Suppressor macrophage treated with lipopolysaccharide for 4 hours (primary cell): ENCODE results near the gene CD300E.
A peak's percentile ranks its signal among the peaks of the same experiment; 100 is the strongest.
"Not testable (repeated sequence)": the region's sequence is repeated elsewhere in the genome, so short reads cannot be mapped to it uniquely, and the experiment has no call there.

Source experiments
- DNase-seq: peaks from one replicate; pipeline ENCODE4 v3.0.0-alpha.2; 2020

CD300E gene

DNA sequence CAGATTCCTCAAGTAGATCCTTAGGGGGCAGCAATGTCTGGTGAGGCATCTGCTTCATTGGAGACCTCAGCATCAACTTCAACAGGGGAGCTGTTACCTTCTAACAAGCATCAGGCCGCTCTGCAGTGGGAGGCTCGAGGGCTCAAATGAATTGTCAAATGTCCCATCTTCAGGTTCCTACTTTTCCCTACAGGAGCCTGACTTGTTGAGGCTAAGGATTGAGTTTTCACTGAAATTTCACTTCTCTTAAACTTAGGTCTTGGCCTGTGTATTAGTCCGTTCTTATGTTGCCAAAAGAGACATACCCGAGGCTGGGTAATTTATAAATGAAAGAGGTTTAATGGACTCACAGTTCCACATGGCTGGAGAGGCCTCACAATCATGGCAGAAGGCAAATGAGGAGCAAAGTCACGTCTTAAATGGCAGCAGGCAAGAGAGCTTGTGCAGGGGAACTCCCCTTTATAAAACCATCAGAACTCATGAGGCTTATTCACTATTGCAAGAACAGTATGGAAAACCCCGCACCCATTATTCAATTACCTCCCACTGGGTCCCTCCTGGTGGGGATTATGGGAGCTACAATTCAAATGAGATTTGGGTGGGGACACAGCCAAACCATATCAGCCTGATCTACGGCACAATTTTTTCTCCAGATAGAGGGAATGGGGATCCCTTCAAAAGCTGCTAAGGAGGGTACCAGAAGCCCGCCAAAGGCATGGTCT, 26.3 kb downstream of the CD300E start:
- DNase-seq: peak; percentile 75

DNA sequence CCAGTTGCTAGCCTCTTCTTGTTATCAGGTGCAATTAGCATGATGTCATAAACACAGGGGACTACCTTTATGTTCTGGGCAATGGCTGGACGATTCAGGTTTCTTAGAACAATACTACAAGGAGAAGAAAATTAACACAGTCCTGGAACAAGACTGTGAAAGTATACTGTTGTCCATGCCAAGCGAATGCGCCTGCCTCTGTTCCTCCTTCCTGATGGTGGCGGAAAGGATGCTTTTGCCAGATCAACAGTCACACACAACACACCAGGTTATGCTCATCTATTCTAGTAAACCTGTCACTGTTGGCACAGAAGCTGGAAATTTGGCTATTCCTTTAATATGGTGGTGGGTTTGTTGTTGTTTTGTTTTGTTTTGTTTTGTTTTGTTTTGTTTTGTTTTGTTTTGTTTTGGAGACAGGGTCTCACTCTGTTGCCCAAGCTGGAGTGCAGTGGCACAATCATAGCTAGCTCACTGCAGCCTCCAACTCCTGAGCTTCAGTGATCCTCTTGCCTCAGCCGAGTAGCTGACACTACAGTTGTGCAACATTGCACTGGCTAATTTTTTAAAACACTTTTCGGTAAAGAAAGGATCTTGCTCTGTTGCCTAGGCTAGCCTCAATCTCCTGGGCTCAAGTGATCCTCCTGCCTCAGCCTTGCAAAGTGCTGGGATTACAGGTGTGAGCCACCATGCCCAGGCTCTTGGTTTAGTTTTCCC, 28.3 kb downstream of the CD300E start:
- DNase-seq: no peak

DNA sequence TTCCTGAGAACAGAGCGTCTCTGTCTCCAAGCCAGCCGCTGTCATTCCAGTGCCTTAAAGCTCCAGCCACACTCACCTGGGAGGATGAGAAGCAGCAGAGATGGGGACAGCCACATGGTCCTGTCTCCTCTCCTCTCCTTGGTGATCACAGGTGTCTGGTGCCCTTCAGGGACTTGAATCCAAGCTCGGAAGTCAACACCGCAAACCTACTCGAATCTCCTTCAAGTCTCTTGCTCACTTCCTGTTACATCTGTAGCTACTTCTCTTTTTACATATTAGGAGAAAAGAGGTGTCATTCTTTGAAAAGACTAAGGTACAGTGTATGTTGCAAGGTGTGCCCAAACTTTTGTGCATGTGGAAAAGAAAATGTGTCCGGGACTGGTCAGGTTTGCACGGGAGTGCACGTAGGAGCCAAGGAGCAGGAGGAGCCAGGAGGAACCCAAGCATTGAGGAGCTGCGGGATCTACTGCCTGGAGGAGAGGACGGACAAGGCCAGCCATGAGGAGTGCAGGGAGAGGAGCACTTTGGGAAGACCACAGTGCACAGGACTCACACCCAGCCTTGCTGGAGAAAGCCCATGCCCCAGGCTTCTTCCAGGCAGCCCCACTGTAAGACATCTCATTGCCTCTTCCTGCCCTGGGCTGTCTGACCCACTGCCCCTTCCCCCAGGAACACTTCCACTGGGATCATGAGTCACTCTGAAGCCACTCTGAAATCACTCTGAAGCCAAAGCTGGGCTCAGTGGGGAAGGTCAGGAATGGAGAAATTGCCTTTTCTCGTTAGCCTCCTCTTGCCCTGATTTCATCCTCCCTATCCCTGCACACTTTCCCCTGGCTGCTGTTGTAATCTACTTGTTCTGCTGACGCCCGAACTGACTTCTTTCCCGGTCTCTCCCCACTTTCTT, 31.2 kb downstream of the CD300E start, which contains the start of gene CD300LD:
Gene CD300LD, minus strand, starts transcription at position 197 of the 904 bp plus-strand sequence. Its CDS starts 81 bp downstream, at position 116.
- peak; percentile 36 for DNase-seq

DNA sequence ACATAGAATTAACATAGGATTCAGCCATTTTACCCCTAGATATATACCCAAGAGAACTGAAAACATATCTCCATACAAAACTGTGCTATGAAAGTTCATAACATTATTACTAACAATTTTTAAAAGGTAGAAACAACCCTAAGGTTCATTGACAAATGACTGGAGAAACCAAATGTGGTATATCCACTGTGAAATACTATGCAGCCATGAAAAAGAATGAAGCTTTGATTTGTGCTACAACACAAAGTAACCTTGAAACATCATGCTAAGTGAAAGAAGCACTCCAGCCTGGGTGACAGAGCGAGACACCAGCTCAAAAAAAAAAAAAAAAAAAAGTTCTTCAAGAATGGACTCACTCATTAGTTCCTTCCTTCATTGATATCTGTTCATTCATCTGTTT, 32.0 kb downstream of the CD300E start:
- no peak for DNase-seq

DNA sequence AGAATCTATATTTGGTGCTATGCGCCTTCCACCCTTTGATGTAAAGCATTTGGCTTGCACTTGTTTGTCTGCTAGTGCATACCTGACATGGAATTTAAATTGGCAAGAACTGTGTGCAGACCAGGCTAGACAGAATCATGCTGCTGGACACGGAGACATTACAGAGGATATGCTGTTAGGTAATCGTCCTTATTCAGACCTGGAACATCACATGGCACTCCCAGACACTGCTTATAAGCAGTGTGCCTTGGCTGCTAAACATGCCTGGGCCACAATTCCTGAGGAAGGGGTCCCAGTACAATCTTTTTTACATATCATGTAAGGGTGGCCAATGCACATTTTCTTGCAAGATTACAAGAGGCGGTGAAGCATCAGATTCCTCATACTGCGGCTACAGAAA, 37.8 kb downstream of the CD300E start:
- DNase-seq: no peak

DNA sequence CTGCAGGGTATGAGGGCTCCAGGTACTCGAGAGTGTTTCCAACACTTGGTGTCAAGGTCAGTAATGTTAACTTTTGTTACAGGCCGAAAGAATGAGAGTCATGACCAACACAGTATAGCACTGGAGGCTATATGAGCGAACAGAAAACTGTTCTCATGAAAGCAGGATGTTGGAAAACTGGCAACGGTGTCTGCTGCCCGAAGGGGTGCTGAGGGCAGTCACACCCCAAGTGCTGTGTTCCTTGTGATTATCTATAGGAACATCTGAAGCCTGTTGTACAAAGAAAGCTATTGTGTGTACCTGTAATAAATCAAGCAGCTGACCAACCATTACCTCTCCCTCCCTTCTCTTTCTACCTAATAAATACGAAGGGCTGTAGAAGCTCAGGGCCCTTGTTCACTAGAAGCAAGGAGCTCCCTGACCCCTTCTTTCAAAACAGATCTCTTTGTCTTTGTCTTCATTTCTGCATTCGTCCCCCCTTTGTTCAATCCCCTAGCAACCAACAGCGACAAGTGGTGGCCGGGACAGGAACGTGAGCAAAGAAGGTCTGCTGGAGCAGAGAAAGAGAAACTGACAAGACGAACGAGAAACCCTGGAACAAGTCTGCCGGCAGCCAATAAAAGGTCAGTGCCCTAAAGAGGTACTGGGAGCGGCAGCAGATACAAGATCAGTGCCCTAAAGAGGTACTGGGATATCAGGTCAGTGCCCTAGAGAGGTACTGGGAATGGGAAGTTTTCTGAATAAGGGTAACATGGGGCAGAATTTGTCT, 39.1 kb downstream of the CD300E start:
- DNase-seq: no peak

DNA sequence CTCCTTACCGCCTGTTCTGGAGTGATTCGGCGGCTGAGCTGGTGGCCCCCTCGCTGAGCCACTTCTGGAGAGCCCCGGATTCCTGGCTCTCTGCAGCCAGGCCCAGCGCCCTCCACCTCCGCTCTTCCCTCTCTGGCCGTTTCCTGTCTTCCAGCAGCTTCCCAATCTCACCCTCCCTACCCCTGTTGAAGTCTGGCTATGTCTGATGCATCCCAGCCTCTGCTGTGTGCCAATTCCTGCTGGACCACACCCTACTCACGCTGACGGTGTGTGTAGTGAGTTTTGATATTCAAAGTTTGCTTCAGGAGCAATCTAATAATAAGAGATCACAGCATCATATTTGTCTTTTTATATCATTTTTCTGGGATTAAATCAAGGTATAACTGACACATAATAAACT, 40.9 kb downstream of the CD300E start:
- no peak for DNase-seq

DNA sequence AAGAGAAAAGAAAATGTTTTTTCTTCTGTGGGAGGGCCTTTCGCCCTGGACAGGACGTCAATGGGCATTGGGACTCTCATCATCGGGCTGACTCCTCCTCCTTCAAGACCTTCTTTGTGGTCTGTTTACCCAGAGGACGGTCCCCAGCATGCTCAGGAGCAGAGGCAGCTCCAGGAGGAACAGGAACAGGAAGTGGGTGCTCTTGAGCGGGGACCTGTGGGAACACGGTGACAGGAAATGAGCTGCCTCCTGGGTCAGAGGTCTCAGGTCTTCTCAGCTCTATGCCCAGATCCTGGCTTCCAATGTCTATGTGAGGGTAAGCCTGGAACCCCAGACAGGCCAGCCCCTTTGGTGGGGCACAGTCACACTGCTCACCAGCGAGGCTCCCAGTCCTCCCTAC, 43.6 kb downstream of the CD300E start:
- peak; percentile 47 for DNase-seq

DNA sequence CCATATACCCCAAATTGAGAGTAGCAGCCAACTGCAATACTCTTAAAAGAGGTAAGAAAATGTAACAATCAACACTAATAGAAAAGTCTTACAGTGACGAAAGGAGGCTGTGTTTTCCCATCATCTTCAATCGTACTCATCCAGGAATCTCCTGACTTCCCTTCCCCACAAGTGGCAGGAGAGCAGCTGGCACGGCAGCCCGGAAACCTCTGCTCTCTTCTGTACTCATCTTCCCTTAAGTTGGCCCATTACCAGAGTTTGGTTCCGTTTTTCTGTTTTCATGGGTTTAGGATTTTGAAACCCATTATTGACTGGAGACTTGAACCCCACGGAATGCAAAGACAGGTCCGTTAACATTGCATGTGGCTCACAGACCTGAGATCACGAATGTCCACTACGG, 44.6 kb downstream of the CD300E start:
- DNase-seq: peak; percentile 54

DNA sequence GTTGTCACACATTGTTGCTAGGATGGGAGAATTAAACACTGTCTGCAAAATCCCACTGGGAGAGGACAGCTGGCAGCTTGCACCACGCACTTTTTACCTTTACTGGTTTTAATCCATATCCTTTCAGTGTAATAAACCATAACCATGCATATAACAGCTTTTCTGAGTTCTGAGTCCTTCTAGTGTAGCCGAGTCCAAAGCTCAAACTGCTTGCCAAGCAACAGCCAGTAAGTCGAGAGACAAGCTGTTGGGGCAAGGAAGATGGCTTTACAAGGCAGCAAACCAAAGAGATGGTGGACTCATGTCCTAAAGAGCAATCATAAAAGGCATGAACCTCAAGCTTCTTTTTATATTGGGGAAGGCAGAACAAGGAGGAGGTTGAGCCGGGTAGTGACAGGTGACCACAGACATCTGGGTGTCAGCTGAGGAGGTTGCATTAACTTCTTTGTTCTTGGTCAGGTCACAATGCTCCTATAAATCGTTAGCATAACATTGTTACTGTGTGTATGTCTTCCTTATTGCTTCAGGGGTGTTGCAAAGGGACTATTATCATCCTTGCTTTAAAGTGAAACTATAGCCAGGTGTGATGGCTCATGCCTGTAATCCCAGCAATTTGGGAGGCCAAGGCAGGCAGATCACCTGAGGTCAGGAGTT, 48.9 kb downstream of the CD300E start:
- DNase-seq: no peak

DNA sequence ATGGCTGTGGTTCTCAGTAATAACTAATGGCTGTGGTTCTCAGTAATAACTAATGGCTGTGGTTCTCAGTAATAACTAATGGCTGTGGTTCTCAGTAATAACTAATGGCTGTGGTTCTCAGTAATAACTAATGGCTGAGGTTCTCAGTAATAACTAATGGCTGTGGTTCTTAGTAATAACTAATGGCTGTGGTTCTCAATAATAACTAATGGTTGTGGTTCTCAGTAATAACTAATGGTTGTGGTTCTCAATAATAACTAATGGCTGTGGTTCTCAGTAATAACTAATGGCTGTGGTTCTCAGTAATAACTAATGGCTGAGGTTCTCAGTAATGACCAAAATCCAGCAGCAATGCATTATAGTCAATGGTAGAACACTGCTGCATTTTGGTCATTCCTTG, 49.9 kb downstream of the CD300E start:
- DNase-seq: not testable (repeated sequence)

DNA sequence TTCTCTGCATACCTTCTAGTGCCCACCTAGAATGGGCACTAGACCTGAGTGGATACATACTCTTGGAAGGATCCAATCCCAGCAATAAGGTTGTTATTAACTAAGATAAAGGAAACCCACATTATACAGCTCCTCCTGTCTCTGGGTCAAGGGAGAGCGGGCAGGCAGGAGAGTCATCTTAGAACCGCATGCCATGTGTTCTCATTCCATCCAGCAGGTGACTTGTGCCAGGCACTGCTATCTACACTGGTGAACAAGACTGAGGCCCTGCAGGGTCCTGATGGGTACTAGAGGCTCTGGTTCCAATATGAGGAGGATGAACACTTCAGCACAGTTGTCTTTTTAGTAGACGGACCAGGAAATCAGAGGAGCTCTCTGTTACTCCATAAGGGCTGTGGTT, 50.4 kb downstream of the CD300E start:
- no peak for DNase-seq

DNA sequence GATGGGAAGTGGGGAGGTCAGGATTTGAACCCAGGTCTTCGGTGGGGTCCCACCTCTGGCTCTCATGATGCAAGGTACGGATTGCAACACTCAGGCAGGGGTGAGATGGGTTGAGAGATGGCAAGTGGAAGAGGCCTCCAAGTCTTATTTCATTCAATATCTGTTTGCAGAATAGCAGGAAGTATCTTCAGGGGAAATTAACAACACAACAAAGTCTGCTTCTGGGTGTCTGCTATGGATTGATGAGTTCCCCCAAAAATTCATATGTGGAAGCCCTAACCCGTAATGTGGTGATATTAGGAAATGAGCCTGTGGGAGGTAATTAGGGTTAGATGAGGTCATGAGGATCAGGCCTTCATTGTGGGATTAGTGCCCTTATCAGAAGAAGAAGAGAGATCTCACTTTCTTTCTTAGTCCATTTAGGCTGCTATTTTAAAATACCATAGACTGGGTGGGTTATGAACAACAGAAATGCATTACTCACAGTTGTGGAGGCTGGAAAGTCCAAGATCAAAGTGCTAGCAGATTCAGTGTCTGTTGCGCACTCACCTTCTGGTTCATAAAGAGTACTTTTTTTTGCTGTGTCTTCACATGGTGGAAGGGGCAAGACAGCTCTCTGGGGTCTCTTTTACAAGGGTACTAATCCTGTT, 51.8 kb downstream of the CD300E start:
- peak; percentile 72 for DNase-seq

DNA sequence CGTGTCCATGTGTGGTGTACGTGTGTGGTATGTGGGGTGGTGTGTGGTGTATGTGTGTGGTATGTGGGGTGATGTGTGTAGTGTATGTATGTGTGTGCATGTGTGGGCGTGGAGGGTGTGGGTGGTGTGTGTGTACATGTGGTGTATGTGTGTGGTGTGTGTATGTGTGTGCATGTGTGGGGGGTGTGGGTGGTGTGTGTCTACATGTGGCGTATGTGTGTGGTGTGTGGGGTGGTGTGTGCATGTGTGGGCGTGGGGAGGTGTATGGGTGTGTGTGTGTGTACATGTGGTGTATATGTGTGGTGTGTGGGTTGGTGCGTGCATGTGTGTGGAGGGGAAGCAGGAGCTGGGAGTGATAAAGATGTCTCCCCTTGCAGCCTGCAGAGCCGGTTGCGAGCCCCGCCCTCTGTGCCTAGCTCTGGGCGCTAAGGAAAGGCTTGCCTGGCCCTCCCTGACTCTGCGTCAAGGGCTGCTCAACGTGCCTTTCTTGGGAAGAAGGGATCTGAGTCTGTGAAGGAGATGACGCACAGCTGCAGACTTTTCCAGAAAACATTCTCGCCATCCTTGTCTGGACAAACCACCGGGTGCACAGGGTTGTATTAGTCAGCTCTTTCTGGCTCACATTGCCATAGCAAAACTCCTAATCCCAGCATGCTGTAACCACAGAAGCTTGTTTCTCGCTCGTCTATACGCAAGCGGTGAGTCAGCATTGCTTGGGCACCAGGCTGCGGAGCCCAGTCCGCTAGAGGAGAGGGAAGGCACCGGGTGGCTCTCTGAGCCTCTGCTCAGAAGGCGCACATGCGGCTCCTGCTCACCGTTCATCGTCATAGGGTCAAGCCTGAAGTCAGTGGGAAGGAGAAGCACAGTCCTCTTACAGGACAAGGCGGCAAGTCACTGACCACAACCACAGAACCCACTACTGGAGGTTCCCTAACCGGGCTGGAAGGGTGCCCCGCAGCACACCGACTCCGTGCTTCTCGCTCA, 54.2 kb downstream of the CD300E start:
- DNase-seq: peak; percentile 99

DNA sequence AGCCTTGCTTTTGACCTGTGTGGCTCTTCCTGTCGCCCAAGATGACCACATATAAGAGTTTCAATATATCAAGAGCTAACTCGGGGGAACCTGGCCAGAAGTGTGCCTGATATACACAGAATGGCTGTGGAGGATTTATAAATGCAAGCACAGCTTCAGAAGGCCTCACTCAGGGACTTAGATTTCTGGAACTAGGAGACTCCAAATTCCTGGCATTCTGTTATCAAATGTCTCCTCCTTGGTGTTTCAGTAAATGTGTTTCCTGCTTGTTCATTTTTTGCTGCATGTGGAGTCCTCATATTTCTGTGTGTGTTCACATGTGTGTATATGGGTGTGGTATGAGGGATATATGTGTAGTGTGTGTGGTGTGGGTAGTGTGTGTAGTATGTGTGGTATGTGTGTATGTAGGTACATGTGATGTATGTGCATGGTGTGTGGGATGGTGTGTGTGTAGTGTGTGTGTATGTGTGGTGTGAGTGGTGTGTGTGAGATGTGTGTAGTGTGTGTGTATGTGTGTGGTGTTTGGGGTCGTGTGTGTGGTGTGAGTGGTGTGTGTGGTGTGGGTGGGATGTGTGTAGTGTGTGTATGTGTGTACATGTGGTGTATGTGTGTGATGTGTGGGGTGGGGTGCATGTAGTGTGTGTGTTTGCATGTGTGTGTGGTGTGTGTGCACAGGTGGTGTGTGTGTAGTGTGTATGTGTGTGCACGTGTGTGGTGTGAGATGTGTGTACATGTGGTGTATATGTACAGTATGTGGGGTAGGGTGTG, 55.2 kb downstream of the CD300E start:
- no peak for DNase-seq

DNA sequence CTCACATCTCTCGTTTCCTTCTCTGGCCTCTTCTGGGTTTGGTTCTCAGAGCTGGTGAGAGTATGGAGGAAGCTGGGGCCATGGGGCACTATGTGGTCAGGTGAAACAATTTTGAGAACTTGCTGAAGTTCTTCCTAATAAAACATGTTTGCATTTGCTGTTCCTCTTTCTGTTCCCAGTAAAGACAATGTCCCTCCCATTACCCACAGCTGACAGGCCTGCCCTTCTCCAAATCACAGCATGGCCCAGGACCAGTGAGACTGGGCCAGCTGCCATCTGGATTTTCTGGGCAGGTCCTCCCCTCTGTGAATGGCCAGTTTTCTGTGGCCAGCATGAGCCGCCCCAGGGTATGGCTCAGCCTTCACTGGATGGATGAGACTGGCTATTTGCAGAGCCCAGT, 56.1 kb downstream of the CD300E start, which contains the start of gene CD300H:
Gene CD300H, minus strand, starts transcription at position 113 of the 400 bp plus-strand sequence.
- DNase-seq: peak; percentile 84

DNA sequence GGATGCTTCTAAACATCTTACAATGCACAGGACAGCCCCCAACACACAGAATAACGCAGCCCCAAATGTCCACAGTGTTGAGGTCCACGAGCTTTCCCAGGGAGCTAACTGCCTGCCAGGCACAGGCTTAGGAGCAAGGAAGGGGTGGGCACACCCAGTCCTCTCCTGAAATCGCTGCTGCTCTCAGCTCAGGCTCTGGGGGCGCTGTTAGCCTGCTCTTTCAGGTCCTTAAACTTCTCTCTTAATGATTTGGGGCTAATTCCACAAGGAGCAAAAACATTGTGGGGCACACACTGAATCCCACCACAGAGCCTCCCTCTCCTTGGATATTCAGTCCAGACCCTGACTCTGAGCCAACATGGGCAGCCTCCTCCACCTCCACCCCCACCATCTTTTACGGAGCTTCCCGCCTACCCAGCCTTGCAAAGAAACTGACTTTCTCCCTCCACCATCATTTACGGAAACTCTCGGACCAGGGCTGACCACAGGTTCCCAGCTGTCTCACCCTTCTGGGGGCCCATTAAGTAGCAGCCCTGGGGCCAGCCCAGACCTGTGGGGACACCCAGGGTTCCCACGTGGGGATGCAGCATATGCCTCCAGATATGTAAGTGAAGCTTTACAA, 57.3 kb downstream of the CD300E start:
- DNase-seq: peak; percentile 73

DNA sequence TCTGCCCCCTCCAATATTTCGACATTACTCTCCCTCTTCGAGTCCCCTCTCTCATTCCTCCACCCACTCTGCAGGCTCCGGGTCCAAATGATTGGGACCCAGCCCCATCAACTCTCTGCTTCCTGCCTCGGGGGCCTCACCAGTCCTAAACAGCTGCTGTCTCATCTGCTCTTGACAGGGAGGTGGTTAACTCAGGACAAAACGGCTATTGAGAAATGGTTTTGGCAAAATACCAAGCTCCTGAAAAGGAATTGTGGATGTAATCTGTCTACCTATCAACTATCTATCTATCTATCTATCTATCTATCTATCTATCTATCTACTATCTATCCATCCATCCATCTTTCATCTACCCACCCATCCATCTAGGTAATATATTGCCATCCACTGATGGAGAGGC, 58.4 kb downstream of the CD300E start:
- DNase-seq: no peak

DNA sequence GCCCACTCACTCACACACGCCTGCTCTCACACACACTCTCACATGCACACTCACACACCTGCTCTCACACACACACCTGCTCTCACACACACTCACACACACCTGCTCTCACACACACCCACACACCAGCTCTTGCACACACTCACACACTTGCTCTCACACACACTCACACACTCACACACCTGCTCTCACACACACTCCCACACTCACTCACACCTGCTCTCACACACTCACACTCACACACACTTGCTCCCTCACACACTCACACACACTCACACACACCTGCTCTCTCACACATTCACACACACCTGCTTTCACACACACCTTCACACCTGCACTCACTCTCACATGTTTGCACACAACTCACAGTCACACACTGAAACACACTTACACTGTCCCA, 60.2 kb downstream of the CD300E start:
- DNase-seq: no peak
